GM18907 (cell line): ENCODE results near the gene UBE2D1.

Experiments used
- ATAC-seq: cut with Tn5 transposase; IDR thresholded peaks from one replicate; pipeline ENCODE4 v1.9.1; 2021; ENCODE audit warnings: mild to moderate bottlenecking, moderate library complexity; ENCODE audit not compliant: unreplicated experiment

UBE2D1 gene

DNA sequence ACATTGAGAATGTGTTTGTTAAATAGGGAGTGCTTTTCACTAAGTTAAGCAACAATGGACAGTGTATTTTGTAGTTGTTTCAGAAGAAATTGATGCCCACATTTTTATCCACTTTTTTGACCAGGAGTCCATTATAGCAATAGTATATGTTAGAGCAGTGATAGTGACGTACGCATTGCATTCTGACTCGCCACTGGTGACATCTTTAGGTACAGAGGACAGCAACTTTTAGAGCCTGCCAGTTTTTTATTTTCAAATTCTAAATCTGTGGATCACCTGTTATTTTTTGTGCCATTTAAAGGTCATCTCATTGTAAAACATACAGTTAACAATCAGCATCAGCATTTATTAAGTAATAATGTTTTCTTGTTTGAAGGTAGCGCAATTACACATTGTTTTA is 1.4 kb downstream of the UBE2D1 start:
- no peak for ATAC-seq

- no peak for ATAC-seq
Observed at GRCh38 chr10:58341422-58341821, 6.6 kb downstream of the UBE2D1 start.

DNA sequence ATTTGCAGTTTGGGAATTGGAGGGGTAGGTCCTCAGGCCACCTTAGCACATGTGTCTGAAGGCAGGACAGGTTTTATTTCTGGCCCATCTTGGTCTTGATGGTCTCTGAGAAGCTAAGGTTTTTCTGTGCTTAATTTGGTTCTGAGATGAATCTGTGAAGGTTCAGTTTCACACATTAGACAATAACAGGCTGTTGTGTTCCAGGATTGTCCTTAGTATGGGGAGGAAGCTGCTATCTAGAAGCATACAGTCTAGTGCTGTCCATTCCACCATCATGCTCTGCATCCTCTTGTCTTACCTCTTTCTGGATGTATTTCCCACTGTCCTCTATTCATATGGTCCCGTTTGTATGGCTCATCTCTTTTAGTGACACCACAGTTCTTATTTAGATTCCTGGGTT is 7.1 kb downstream of the UBE2D1 start:
- peak; percentile 55 for ATAC-seq

DNA sequence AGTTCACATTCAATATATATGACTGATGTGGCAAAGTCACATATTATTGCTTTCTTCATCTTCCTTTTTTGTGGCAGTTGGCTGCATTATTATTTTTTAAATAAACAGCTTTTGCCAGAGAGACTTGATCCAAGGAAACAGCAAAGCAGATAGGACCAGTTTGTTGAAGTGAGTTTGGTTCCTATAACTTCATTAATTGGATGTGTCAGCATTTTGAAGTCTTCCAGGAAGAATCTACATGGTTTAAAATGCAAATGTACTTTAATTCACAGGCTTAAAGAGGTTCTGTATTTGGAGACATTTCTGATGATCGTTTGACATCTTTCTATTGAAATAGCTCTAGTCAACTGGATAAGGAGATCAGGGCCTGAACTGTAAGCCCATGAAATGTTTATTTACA is 13.2 kb downstream of the UBE2D1 start:
- no peak for ATAC-seq

DNA sequence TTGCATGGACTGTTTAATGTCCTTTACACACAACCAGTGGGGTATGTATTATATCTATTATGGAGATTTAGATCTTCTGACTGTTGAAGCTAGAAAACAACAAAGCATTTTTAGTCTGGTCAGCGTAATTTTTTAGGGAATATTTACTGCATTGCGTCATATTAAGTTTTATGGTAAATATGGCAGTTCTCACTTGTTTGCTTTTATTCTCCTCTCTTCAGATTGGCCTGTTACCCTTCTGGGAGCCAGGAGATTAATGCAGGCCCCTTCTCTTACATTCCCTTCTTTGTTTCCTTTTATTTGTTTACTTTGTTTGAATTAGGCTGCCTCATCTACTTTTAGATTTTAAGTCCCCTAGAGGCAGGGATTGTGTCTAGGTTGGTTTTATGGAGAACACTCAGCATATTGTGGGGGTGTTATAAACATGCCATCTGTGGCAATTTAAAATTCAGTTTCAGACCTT is 13.8 kb downstream of the UBE2D1 start:
- no peak for ATAC-seq

GRCh38 chr10:58350023-58350422 is 15.2 kb downstream of the UBE2D1 start:
- no peak for ATAC-seq

DNA sequence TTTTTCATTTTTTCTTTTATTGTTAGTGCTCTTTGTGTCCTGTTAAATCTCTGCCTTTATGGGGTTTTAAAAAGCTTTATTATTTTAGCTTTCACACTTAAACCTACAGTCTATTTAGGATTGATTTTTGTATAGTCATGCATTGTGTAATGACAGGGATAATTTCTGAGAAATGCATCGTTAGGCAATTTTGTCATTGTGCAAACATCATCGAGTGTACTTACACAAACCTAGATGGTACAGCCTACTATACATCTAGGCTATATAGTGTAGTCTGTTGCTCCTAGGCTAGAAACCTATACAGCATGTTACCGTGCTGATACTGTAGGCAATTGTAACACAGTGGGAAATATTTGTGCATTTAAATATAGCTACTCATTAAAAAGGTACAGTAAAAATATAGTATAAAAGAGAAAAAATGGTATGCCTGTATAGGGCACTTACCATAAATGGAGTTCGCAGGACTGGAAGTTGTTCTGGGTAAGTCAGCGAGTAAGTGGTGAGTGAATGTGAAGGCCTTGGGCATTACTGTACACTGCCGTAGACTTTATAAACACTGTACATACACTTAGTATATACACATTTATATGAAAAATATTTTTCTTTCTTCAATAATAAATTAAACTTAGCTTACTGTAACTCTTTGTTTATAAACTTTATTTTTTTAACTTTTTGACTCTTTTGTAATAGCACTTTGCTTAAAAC is 16.0 kb downstream of the UBE2D1 start:
- ATAC-seq, result no peak

DNA sequence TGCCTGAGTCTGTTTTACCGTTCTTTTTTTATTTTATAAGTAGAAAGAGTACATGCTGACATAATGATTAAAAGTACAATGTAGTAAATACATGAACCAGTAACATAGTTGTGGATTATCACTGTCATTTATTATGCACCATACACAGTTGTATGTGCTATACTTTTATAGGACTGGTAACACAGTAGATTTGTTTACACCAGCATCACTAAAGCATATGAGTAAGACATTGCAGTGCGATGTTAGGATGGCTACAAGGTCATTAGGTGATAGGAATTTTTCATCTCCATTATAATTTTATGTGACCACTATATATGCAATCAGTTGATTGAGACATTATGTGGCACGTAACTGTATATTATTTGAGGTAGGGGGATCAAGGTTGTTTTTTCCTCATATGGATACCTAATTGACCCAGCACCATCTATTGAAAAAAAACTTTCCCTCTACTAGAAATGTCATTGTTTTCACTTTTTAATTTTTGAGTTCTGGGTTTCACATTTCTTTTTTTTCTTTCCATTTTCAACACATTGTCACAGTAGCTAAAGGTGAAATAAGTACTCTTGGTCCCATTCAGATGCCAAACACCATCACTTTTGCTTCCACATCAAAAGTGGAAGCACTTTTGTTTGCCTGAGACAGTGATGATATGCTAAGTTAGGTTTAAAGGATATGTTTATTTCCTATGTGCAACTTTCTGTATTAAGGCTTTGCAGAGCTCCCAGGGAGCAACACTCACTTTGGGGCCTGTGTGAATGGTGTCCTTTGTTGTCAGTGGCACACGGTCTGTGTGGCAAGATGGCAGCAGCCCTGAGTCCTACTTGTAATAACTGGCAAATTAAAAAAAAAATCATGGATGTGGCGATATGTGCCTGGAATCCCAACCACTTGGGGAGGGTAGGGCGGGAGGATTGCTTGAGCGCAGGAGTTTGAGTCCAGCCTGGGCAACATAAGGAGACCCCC is 17.1 kb downstream of the UBE2D1 start:
- ATAC-seq, result no peak

GRCh38 chr10:58352956-58353610 is 18.3 kb downstream of the UBE2D1 start:
- ATAC-seq, result no peak

DNA sequence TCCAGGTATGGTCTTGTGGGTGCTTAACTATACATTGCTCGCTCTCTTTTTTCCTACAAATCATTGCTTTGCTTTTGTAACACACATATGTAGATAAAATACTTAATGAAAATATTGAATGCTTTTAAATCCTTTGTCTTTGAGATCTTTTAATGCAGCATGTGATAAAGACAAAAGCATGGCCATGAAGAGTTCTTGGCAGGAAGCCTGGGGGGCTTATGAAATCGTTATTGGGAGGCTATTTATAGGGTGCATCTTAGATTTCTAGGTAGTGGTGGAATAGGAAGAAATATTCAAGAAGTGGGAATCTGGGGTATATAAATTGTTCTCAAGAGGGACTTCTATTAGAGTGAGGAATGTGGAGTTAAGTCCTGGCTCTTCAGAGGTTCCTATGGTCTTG is 21.9 kb downstream of the UBE2D1 start:
- no peak for ATAC-seq

DNA sequence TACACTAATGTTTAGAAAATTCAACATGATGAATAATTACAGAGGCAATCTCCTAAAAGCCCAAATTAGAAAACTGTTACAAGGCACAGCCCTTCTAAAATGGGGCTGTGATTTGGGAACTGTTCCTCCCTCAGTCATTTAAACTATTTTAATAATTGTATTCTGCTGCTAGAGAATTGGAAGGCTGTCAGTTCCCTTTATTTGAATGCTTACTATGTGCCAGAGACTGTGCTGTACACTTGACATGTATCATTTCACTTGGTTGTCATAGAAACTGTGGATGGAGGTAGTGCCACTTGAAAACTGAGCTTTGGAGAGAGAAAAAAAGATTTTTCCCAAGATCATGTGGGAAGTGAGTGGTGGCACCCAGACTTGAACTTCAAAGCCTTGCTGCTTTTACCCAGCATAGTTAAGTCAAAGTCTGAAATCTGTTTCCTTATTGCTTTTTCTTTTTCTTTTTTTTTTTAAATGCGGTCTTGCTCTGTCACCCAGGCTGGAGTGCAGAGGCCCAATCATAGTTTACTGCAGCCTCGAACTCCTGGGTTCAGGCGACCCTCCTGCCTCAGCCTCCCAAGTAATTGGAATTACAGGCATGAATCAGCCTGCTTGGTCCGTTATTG is 23.6 kb downstream of the UBE2D1 start:
- ATAC-seq, result no peak

GRCh38 chr10:58358947-58359346 is 24.1 kb downstream of the UBE2D1 start:
- no peak for ATAC-seq

GRCh38 chr10:58359541-58359940 is 24.7 kb downstream of the UBE2D1 start:
- no peak for ATAC-seq

GRCh38 chr10:58360412-58361004 is 25.7 kb downstream of the UBE2D1 start:
- ATAC-seq, result no peak

DNA sequence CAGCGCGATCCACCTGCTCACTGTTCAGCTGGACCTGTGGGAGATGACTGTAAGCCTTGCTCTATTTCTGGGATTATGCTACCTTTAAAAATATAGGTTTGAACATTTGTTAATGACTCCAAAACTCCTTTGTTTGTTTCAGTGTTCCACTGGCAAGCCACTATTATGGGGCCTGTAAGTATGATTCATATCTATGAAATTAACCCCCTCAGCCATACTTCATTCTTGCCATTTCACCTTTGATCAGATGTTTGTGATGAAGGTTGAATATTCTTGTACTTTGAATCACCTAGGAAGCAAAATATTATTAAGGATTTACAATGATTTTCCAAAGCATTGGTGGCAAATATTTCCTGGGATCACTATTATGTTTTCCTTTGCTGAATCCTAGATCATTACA is 26.5 kb downstream of the UBE2D1 start:
- ATAC-seq, result no peak

GRCh38 chr10:58362027-58362789 is 27.4 kb downstream of the UBE2D1 start:
- ATAC-seq, result no peak

DNA sequence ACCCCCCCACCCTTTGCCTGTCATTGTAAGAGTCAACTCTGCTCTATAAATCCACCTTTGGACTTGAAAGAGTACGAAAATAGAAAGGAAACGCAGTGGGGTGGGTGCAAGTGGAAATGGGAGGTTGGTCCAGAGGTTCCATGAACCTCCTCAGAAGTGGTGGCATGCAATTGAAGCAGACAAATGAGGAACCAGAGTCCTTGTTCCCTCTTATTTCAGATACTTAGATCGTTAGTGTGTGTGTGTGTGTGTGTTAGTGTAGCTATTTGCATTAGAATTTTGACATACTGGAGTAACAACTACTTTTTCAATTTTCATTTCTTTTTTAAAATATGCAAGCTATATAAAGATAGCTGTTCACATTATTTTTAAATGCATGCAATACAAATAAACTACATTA is 32.3 kb downstream of the UBE2D1 start:
- no peak for ATAC-seq

DNA sequence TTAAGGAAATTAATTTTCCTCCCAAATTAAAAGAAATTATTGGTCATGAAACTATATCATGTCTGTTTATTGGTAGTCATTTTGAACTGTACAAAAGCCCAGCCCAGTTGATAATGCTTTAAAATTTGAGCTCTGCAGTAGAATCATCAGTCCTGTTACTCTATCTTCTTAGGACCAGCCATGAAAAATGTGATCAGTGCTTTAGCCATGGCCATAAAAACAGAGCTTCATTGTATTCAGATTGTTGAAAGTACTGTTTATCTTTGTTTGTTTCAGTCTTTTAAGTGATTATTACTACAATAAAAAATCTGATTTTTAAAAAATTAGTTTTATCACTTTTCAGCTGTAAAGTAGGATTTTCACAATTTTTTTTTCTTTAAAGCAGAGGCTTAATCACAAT is 36.7 kb downstream of the UBE2D1 start:
- ATAC-seq, result no peak

DNA sequence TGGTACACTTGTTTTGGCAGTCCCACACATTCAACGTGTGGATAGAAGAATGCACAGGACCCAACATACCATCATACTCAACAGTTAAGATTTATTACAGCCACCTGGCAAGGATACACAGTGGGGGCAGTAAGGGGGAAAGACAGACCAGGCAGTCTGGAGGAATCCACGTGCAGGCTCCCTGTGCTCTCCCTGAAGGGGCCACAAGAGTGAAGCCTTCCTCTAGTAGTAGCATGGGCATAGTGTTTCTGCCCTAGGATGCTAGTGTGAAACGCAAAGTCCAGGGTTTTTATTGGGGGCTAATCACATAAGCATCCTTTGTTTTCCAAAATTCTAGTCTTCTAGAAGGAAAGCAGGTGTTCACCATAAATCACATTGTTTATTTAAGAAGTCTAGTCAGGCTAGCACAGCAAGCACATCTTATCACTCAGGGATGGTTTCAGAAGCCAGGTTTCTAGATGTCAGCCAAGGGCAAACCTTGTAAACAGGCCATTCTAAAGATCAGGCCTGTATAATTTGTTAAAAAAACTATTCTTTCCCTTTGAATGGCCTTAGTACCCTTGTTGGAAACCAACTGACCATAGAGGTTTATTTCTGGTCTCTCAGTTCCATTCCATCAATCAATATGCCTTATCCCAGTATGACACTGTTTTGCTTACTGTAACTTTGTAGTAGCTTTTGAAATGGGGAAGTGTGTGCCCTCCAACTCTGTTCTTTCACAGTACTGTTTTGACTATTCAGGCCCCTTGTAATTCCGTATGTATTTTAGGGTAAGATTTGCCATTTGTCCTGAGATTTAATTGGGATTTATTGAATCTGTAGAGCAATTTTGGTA is 38.0 kb downstream of the UBE2D1 start:
- peak; percentile 88 for ATAC-seq
